Activated T-cell treated with anti-CD3 and anti-CD28 coated beads for 24 hours (primary cell): ENCODE results near the gene SLC16A12.
"Not testable (repeated sequence)": the region's sequence is repeated elsewhere in the genome, so short reads cannot be mapped to it uniquely, and the experiment has no call there.

Experiments used
- DNase-seq: peaks from one replicate; pipeline ENCODE4 v3.0.0-alpha.2; 2020; ENCODE audit warnings: low read depth

The SLC16A12 gene

GRCh38 chr10:89469517-89469916 lies 65.9 kb downstream of the SLC16A12 start:
- DNase-seq: no peak

GRCh38 chr10:89468191-89468965 lies 67.0 kb downstream of the SLC16A12 start:
- DNase-seq: no peak

GRCh38 chr10:89466599-89467035 lies 68.8 kb downstream of the SLC16A12 start:
- no peak for DNase-seq

GRCh38 chr10:89465196-89465595 lies 70.2 kb downstream of the SLC16A12 start:
- no peak for DNase-seq

- no peak for DNase-seq
Measured at GRCh38 chr10:89463846-89464537, 71.4 kb downstream of the SLC16A12 start.

GRCh38 chr10:89458784-89459183 lies 76.6 kb downstream of the SLC16A12 start:
- DNase-seq: no peak

GRCh38 chr10:89458291-89458690 lies 77.1 kb downstream of the SLC16A12 start:
- no peak for DNase-seq

GRCh38 chr10:89454561-89455347 lies 80.6 kb downstream of the SLC16A12 start:
- DNase-seq: no peak

GRCh38 chr10:89452193-89452592 lies 83.2 kb downstream of the SLC16A12 start:
- DNase-seq: no peak

GRCh38 chr10:89450901-89451300 lies 84.5 kb downstream of the SLC16A12 start:
- no peak for DNase-seq

- DNase-seq: not testable (repeated sequence)
Measured at GRCh38 chr10:89444819-89445218, 90.6 kb downstream of the SLC16A12 start.

- DNase-seq: no peak
Measured at GRCh38 chr10:89442289-89442688, 93.1 kb downstream of the SLC16A12 start.

- no peak for DNase-seq
Measured at GRCh38 chr10:89440226-89441009, 95.0 kb downstream of the SLC16A12 start.

GRCh38 chr10:89438525-89438924 lies 96.9 kb downstream of the SLC16A12 start:
- no peak for DNase-seq

GRCh38 chr10:89431977-89432376 lies 103.4 kb downstream of the SLC16A12 start:
- DNase-seq: no peak

GRCh38 chr10:89428877-89429276 lies 106.5 kb downstream of the SLC16A12 start:
- no peak for DNase-seq

GRCh38 chr10:89427629-89428028 lies 107.8 kb downstream of the SLC16A12 start:
- DNase-seq: no peak

- DNase-seq: no peak
Measured at GRCh38 chr10:89426230-89426868, 109.0 kb downstream of the SLC16A12 start.

GRCh38 chr10:89425000-89425399 lies 110.4 kb downstream of the SLC16A12 start:
- DNase-seq: no peak

- no peak for DNase-seq
Measured at GRCh38 chr10:89421018-89421476, 114.3 kb downstream of the SLC16A12 start.

GRCh38 chr10:89419548-89419947 lies 115.8 kb downstream of the SLC16A12 start:
- no peak for DNase-seq
